Eye (tissue), 1 donor: ENCODE results near the gene SPAG7.
"Not testable (repeated sequence)": the region's sequence is repeated elsewhere in the genome, so short reads cannot be mapped to it uniquely, and the experiment has no call there.

Source experiments
- DNase-seq: peaks from one replicate; pipeline ENCODE4 v3.0.0-alpha.2; 2015

SPAG7 gene

DNA sequence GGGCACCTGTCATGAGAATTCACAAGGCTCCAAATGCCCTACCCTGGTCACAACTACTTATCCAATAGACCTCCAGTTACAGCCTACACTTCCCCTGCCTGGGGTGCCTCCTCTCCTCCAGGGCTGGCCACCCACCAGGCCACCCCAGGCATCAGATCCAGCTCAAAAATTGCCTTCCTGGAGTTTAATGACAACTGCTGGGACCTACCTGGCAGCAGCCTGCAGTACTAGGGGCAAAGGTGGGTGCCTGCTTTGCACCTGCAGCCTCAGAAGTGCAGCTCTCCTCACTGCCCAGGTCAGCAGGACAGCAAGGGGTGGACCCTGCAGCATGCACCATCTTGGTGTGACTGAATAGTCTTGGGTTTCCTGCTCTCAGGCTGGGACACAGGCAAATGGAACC is 32.0 kb downstream of the SPAG7 start:
- no peak for DNase-seq

DNA sequence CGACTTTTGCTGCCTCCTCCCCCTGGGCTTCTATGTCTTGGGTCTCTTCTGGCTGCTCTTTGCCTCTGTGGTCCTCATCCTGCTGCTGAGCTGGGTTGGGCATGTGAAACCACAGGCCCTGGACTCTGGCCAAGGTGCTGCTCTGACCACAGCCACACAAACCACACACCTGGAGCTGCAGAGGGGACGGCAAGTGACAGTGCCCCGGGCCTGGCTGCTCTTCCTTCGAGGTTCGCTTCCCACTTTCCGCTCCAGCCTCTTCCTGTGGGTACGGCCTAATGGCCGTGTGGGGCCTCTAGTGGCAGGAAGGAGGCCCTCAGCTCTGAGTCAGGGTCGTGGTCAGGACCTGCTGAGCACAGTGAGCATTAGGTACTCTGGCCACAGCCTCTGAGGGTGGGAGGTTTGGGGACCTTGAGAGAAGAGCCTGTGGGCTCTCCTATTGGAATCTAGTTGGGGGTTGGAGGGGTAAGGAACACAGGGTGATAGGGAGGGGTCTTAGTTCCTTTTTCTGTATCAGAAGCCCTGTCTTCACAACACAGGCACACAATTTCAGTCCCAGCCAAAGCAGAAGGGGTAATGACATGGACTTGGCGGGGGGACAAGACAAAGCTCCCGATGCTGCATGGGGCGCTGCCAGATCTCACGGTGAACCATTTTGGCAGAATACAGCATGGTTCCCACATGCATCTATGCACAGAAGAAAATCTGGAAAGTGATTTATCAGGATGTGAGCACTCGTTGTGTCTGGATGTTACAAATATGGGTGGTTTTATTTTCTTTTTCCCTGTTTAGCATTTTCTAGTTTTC is 33.2 kb downstream of the SPAG7 start:
- peak; percentile 19 for DNase-seq

DNA sequence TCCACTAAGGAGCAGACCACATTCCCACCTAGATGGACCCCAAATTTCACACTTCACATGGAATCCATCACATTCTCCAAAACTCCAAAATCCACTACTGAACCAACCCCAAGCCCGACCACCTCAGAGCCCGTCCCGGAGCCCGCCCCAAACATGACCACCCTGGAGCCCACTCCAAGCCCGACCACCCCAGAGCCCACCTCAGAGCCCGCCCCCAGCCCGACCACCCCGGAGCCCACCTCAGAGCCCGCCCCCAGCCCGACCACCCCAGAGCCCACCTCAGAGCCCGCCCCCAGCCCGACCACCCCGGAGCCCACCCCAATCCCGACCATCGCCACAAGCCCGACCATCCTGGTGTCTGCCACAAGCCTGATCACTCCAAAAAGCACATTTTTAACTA is 34.0 kb downstream of the SPAG7 start:
- no peak for DNase-seq

DNA sequence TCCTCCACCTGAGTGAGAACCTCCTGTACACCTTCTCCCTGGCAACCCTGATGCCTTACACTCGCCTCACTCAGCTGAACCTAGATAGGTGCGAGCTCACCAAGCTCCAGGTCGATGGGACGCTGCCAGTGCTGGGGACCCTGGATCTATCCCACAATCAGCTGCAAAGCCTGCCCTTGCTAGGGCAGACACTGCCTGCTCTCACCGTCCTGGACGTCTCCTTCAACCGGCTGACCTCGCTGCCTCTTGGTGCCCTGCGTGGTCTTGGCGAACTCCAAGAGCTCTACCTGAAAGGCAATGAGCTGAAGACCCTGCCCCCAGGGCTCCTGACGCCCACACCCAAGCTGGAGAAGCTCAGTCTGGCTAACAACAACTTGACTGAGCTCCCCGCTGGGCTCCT is 34.9 kb downstream of the SPAG7 start:
- no peak for DNase-seq

DNA sequence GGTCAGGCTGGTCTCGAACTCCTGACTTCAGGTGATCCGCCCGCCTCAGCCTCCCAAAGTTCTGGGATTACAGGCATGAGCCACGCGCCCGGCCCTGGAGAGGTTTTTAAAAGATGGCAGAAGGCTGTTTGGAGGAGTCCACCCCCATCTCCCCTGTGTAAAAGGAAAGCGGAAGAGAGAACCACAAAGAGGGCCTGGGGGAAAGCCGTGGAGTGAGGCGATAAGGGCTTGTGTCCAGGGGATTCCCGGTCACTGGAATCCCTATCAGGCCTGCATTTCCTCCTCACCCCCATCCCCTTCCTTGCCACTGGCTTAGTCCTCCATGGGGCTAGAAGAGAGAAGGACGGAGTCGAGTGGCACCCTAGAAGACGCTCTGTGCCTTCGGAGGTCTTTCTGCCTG is 35.7 kb downstream of the SPAG7 start, which contains the start of gene GP1BA:
GP1BA (plus strand) TSS at position 315 of the 400 bp plus-strand sequence. CDS start 328 bp downstream, outside the sequence.
- DNase-seq, result no peak

DNA sequence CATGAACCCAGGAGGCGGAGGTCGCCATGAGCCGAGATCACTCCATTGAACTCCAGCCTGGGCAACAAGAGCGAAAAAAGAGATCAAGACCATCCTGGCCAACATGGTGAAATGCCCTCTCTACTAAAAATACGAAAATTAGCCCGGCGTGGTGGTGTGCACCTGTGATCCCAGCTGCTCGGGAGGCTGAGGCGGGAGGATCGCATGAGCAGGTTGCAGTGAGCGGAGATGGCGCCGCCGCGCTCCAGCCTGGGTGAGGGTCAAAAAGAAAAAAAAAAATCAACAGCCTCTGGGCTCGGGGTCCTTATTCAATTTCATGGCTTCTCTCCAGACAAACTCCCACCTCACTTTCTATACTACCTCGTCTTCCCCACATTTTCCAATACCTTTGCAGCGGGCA is 38.7 kb downstream of the SPAG7 start:
- DNase-seq, result no peak

DNA sequence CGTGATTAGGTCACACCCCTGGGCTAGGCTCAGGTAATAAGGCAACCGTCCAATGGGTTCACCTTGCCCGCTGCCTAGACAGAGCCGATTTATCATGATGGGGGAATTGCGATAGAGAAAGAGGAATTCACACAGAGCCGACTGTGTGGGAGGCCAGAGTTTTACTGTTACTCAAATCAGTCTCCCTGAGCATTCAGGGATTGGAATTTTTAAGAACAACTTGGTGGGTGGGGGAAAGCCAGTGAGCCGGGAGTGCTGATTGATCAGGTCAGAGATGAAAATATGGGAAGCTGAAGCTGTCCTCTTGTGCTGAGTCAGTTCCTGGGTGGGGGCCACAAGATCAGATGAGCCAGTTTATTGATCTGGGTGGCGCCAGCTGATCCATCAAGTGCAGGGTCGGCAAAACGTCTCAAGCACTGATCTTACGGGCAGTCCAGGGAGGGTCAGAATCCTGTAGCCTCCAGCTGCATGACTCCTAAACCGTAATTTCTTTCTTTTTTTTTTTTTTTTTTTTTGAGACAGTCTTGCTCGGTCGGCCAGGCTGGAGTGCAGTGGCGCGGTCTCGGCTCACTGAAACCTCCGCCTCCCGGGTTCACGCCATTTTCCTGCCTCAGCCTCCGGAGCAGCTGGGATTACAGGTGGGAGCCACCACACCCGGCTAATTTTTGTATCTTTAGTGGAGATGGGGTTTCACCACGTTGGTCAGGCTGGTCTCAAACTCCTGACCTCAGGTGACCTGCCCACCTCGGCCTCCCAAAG is 40.9 kb downstream of the SPAG7 start:
- not testable (repeated sequence) for DNase-seq

DNA sequence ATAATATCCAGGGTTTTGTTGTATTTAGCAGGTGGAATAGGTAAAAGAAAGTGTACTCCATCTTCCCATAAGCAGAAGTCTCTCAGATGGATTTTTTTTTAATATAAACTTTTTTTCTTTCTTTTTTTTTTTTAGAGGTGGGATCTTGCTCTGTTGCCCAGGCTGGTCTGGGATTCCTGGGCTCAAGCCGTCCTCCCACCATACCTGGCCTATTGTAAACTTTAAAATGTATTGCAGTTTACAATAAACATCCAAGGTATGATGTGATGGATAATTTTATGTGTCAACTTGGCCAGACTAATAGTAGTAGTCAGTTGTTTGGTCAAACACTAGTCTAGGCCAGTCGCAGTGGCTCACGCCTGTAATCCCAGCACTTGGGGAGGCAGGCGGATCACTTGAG is 46.3 kb downstream of the SPAG7 start:
- no peak for DNase-seq

DNA sequence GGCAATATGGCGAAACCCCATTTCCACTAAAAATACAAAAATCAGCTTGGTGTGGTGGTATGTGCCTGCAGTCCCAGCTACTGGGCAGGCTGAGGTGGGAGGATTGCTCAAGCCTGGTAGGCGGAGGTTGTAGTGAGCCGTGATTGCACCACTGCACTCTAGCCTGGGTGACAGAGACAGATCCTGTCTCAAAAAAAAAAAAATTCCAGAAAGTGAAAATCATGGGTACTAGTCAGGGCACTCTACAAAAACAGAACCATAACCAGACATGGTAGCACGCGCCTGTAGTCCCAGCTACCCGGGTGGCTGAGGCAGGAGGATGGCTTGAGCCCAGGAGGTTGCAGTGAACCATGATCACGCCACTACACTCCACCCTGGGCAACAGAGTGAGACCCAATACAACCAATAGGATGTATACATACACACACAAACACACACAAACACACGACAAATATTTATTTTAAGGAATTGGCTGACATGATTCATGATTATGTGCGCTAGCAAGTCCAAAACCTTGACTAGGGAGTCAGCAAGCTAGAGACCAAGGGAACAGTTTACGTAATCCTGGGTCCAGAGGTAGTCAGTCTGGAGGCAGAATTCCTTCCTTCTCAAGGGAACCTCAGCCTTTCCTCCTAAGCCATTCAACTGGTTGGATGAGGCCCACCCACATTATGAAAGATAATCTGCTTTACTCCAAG is 47.1 kb downstream of the SPAG7 start:
- no peak for DNase-seq

DNA sequence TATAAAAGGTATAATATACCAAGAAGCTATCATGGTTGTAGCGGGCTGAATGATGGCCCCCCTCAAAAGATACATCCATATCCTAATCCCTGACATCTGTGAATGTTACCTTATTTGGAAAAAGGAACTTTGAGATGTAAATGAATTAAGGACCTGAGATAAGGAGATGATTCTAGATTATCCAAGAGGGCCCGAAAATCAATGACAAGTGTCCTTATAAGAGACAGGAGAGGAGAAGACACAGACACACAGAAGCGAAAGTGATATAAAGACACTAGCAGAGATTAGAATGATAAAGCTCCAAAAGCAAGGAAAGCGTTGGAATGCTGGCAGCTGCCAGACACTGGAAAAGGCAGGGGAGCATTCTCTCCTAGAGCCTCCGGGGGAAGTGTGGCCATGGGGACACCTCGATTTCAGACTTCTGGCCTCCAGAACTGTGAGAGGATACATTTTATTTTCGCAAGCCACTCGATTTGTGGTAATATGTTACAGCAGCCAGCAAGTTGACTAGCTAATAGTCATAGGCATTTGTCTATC is 48.0 kb downstream of the SPAG7 start:
- no peak for DNase-seq

DNA sequence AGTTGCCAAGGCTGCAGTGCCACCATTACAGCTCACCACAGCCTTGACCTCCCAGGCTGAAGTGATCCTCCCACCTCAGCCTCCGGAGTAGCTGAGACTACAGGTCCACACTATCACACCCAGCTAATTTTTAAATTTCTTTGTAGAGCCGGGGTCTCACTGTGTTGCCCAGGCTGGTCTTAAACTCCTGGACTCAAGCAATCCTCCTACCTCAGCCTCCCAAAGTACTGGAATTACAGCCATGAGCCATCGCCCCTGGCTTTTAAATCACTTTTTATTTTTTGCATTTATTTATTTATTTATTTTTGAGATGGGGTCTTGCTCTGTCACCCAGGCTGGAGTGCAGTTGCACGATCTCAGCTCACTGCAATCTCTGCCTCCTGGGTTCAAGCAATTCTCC is 53.1 kb downstream of the SPAG7 start:
- DNase-seq, result not testable (repeated sequence)

DNA sequence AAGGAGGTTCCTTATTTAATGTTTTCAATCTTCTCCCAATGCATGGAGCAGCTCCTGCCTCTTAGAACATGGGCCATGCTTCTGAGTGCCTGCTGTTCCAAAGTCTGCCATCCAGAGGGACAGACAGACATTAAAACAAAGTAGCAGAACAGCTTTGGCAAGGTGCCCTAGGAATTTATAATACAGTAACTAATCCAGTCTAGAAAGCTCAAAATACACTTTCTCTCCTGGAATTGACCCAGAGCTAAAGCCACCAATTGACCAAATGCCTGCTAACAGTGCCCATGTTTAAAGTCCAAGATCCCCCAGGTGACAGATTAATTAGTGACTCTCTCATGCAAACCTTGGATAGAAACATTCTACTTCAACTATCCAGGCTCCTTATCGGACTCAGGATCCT is 53.6 kb downstream of the SPAG7 start:
- peak; percentile 11 for DNase-seq
